Lung (tissue), 12 donors: ENCODE data around the gene SART3. TPM values are rescaled to one million over a fixed set of nuclear protein-coding genes. Genes with fewer than 3 reads are reported as not detected.

ENCODE experiments used
- ATAC-seq: fragments of 200-7000 bp; cut with Tn5 transposase; one replicate; pipeline ENCODE4 v1.9.1; 2020; ENCODE audit warnings: moderate number of reproducible peaks; ENCODE audit not compliant: insufficient read depth, low FRiP score
- DNase-seq, 3 donors: peaks; one replicate each; pipeline ENCODE4 v3.0.0-alpha.2; 2013 to 2017
- H3K27ac ChIP-seq, 2 donors: one replicate each; pipeline ENCODE4 v1.5.1; 2013; ENCODE audit warnings: mild to moderate bottlenecking in 2 of 2, moderate library complexity in 2 of 2, control low read depth in 1 of 2, inconsistent platforms in 1 of 2, low read depth in 1 of 2, low read length in 1 of 2
- H3K27me3 ChIP-seq, 3 donors: one replicate each; pipeline ENCODE4 v1.5.1; 2013; ENCODE audit warnings: low read length in 2 of 3; ENCODE audit not compliant: control insufficient read depth in 3 of 3, insufficient read depth in 3 of 3
- H3K36me3 ChIP-seq, 4 donors: one replicate each; pipeline ENCODE4 v1.5.1; 2013; ENCODE audit warnings: low read length in 4 of 4, mild to moderate bottlenecking in 1 of 4, moderate library complexity in 1 of 4; ENCODE audit not compliant: control insufficient read depth in 4 of 4, insufficient read depth in 4 of 4
- H3K4me1 ChIP-seq, 5 donors: one replicate each; pipeline ENCODE4 v1.5.1; 2013; ENCODE audit warnings: low read length in 5 of 5, mild to moderate bottlenecking in 2 of 5, moderate library complexity in 1 of 5; ENCODE audit not compliant: control insufficient read depth in 5 of 5, insufficient read depth in 5 of 5
- H3K4me3 ChIP-seq: one replicate; pipeline ENCODE4 v1.5.1; 2013; ENCODE audit warnings: mild to moderate bottlenecking, control low read depth, moderate library complexity
- H3K9ac ChIP-seq, 2 donors: one replicate each; pipeline ENCODE4 v1.5.1; 2013; ENCODE audit warnings: low read length in 2 of 2, control low read depth in 1 of 2; ENCODE audit not compliant: insufficient read depth in 1 of 2
- H3K9me3 ChIP-seq, 4 donors: one replicate each; pipeline ENCODE4 v1.5.1; 2013; ENCODE audit warnings: low read length in 3 of 4, mild to moderate bottlenecking in 1 of 4, moderate library complexity in 1 of 4; ENCODE audit not compliant: control insufficient read depth in 4 of 4, insufficient read depth in 3 of 4
- WGBS, 2 donors: extraction: QIAGEN DNeasy Blood & Tissue Kit; methylation state at CpG; one replicate each; pipeline ENCODE4 v1.1.7; 2013; 5-methylcytosine and 5-hydroxymethylcytosine counted together
- polyA plus RNA-seq, 2 donors: library from polyadenylated mRNA; stranded (reverse); fragments of 200-250 nt; gene quantifications; one replicate each; pipeline ENCODE4 v1.2.1, GENCODE V29; 2013
- total RNA-seq, 2 donors: library from RNA; depleted of rRNA in 1 of 2; stranded (reverse); fragments of >200 nt in 1 of 2; gene quantifications; one replicate each; pipeline ENCODE4 v1.2.1, GENCODE V29; 2014 to 2021
- TF ChIP-seq, protein P1 (sequence below): IDR thresholded peaks from 2 replicates; pipeline ENCODE4 v1.5.1; 2012; ENCODE audit warnings: mild to moderate bottlenecking; ENCODE audit errors: control extremely low read depth, extremely low read depth
- donor health status: control.
- donor health status: control.
- donor health status: Bipolar disorder and iron deficiency.
- donor health status: healthy.
- donor health status: DM: yes; HTN: yes; CAD: no.

Gene SART3
- total and polyA plus RNA-seq, 4 donors, result 12.2 to 107 (median 34.9) TPM

DNA sequence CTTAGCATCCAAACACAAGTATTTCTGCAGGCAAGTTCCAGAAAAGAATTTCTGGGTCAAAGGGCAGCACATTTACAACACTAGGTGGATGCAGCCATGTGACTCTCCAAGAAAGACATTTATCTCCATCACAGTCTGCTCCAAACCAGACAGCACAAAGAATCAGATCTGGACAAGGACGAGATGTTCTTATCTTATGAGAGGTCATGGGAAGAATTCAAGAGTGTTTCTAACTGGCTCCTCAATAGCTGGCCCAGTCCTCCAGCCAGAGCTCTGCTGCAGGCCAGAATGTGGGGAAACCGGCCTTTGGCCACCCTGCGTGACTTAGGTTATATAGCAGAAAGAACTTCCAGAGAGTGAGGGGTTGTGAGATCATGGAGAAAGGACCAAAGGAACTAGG lies 19.6 kb upstream of the SART3 start:
- H3K27ac ChIP-seq, result no peak overlapping the region
- ATAC-seq (no peak), DNase-seq (no peak)
- H3K36me3 ChIP-seq, result no peaks in the 10 kb centered on the region
- H3K4me1 ChIP-seq, result peaks cover 0 to 13% (median 7%) of the 10 kb centered on the region in 5 donors
- no peak overlapping the region for H3K4me3 ChIP-seq
- H3K27me3 ChIP-seq, result no peaks in the 10 kb centered on the region
- H3K9ac ChIP-seq, result no peak overlapping the region
- WGBS, 2 donors, result 62 to 73% methylated on average over 3 of the region's 3 CpGs
- H3K9me3 ChIP-seq, result no peaks in the 10 kb centered on the region
- TF ChIP-seq, protein P1, sequence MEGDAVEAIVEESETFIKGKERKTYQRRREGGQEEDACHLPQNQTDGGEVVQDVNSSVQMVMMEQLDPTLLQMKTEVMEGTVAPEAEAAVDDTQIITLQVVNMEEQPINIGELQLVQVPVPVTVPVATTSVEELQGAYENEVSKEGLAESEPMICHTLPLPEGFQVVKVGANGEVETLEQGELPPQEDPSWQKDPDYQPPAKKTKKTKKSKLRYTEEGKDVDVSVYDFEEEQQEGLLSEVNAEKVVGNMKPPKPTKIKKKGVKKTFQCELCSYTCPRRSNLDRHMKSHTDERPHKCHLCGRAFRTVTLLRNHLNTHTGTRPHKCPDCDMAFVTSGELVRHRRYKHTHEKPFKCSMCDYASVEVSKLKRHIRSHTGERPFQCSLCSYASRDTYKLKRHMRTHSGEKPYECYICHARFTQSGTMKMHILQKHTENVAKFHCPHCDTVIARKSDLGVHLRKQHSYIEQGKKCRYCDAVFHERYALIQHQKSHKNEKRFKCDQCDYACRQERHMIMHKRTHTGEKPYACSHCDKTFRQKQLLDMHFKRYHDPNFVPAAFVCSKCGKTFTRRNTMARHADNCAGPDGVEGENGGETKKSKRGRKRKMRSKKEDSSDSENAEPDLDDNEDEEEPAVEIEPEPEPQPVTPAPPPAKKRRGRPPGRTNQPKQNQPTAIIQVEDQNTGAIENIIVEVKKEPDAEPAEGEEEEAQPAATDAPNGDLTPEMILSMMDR, result no peak

DNA sequence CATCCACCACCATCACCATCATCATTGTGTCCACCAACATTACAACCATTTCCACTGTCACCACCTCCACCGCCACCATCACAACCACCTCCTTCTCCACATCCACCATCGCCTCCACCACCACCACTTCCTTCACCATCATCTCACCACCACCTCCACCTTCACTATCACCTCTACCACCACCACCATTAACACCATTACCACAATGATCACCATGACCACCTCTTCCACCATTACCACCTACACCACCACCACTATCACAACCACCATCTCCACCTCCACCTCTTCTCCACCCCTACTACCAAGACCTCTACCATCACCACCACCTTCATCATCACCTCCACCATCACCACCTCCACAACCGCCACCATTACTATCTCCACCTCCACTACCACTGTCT lies 17.8 kb upstream of the SART3 start:
- Histone ChIP-seq H3K36me3 (no peaks in the 10 kb centered on the region), H3K4me1 (peaks cover 0 to 13% (median 7%) of the 10 kb centered on the region in 5 donors), H3K9me3 (no peaks in the 10 kb centered on the region), H3K27me3 (no peaks in the 10 kb centered on the region), H3K27ac (no peak overlapping the region), H3K9ac (no peak overlapping the region), H3K4me3 (no peak overlapping the region)
- WGBS, 2 donors, result 95 to 100% methylated on average over 3 of the region's 3 CpGs
- TF ChIP-seq, protein P1, result no peak
- ATAC-seq, result no peak
- no peak for DNase-seq

DNA sequence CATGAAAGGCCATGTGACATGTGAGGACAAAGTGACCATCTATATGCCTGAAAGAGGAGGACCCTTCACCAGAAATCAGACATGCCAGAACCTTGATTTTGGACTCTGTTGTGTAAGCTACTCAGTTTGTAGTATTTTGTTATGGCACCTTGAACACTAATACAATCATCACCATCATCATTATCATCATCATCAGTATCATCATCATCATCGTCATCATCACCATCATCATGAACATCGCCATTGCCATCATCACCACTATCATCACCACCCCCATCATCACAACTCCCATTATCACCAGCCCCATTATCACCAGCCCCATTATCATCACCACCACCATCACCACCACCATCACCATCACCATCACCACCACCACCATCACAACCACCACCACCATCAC lies 17.3 kb upstream of the SART3 start:
- TF ChIP-seq, protein P1, result no peak
- Histone ChIP-seq H3K36me3 (no peaks in the 10 kb centered on the region), H3K9me3 (no peaks in the 10 kb centered on the region), H3K4me3 (no peak overlapping the region), H3K9ac (no peak overlapping the region), H3K27ac (no peak overlapping the region), H3K27me3 (no peaks in the 10 kb centered on the region), H3K4me1 (peaks cover 0 to 13% (median 7%) of the 10 kb centered on the region in 5 donors)
- WGBS, 2 donors, result 56 to 97% methylated on average over 2 of the region's 2 CpGs
- ATAC-seq (no peak), DNase-seq (no peak)

DNA sequence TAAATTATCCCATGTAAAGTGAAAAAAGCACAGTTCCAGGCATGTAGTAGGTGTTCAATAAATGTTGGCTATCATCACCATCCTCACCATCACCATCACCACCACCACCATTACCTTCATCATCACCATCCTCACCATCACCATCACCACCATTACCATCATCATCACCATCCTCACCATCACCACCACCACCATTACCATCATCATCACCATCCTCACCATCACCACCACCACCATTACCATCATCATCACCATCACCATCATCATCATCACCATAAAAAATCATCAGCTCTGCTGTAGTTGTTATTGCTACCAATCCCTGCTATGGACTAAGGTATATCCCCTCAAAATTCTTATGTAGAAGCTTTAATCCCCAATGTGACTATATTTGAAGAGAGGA lies 16.5 kb upstream of the SART3 start:
- H3K27me3 ChIP-seq, result no peaks in the 10 kb centered on the region
- no peaks in the 10 kb centered on the region for H3K36me3 ChIP-seq
- H3K4me1 ChIP-seq, result peaks cover 0 to 13% (median 7%) of the 10 kb centered on the region in 5 donors
- no peak for DNase-seq
- no peak for ATAC-seq
- H3K4me3 ChIP-seq, result no peak overlapping the region
- H3K27ac ChIP-seq, result no peak overlapping the region
- TF ChIP-seq, protein P1, result no peak
- H3K9me3 ChIP-seq, result no peaks in the 10 kb centered on the region
- no peak overlapping the region for H3K9ac ChIP-seq
